Ishikawa (cell line): ENCODE data around the gene SCN3B.
A peak's percentile ranks its signal among the peaks of the same experiment; 100 is the strongest.

ENCODE experiments used
- CEBPB ChIP-seq: IDR thresholded peaks from 2 replicates; pipeline ENCODE4 v1.6.1; 2012
- CREB1 ChIP-seq: IDR thresholded peaks from 2 replicates; pipeline ENCODE4 v1.6.1; 2012; ENCODE audit warnings: low read depth
- EGR1 ChIP-seq: IDR thresholded peaks from 2 replicates; pipeline ENCODE4 v1.6.1; 2012
- EP300 ChIP-seq: IDR thresholded peaks from 2 replicates; pipeline ENCODE4 v1.6.1; 2012; ENCODE audit warnings: borderline replicate concordance
- FOXM1 ChIP-seq: IDR thresholded peaks from 2 replicates; pipeline ENCODE4 v1.6.1; 2012; ENCODE audit warnings: low read depth, borderline replicate concordance
- MAX ChIP-seq: IDR thresholded peaks from 2 replicates; pipeline ENCODE4 v1.6.1; 2012
- NFIC ChIP-seq: IDR thresholded peaks from 2 replicates; pipeline ENCODE4 v1.6.1; 2012
- RAD21 ChIP-seq: IDR thresholded peaks from 2 replicates; pipeline ENCODE4 v1.6.1; 2012; ENCODE audit warnings: low read depth
- REST ChIP-seq: IDR thresholded peaks from 2 replicates; pipeline ENCODE4 v1.6.1; 2012; ENCODE audit warnings: low read depth, mild to moderate bottlenecking
- TAF1 ChIP-seq: IDR thresholded peaks from 2 replicates; pipeline ENCODE4 v1.6.1; 2012; ENCODE audit warnings: low read depth, mild to moderate bottlenecking
- TCF12 ChIP-seq: IDR thresholded peaks from 2 replicates; pipeline ENCODE4 v1.6.1; 2012; ENCODE audit warnings: low read depth
- TEAD4 ChIP-seq: IDR thresholded peaks from 2 replicates; pipeline ENCODE4 v1.6.1; 2012
- USF1 ChIP-seq: IDR thresholded peaks from 2 replicates; pipeline ENCODE4 v1.6.1; 2012
- YY1 ChIP-seq: IDR thresholded peaks from 2 replicates; pipeline ENCODE4 v1.6.1; 2012; ENCODE audit warnings: low read depth
- ZBTB7A ChIP-seq: IDR thresholded peaks from 2 replicates; pipeline ENCODE4 v1.6.1; 2012; ENCODE audit warnings: low read depth

The SCN3B gene

GRCh38 chr11:123653827-123654565 is 428 bp downstream of the SCN3B start:
- peak; percentile 96 for TF ChIP-seq REST
- TF ChIP-seq ZBTB7A: peak; percentile 59; the same call in 1 of the 2 replicates
- TF ChIP-seq CEBPB: no peak

DNA sequence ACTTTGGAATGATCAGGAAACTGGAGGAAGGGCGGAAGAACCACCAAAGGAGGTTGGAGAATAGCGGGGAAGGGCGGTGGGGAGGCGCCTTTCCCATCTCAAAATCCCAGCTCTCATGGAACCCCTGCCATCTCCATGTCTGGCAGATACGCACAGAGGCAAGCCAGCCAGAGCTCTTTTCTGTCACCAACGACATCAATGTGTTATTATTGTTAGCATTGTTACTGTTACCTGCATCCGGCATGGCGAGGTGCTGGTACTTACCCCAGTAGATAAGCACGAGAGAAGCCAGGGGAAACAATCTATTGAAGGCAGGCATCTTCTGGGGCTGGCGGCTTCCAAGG is 969 bp downstream of the SCN3B start:
- no peak for TF ChIP-seq USF1
- no peak for TF ChIP-seq NFIC
- TF ChIP-seq EP300: no peak
- TF ChIP-seq CREB1: no peak
- no peak for TF ChIP-seq CEBPB
- TF ChIP-seq TAF1: no peak
- TF ChIP-seq ZBTB7A: no peak

DNA sequence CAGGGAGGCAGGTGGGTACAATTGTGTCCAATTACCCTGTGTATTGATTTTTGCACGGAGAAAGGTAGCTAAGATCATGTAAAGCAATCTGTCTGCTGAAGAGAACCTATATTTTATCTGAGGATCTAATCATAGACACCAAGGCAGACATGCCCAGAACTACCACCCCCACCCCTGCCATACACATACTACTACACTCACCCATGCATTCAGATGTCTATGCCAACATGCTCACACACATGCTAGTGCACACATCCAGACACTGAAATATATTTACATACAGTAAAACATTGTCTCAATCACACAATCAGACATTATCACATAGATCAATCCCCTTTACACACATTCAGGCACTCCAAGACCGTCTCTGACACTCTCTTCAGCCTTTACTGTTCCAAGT is 1.8 kb downstream of the SCN3B start:
- TF ChIP-seq REST (no peak), FOXM1 (no peak), EP300 (no peak), USF1 (no peak), CREB1 (no peak), TAF1 (no peak), EGR1 (no peak), YY1 (no peak), TEAD4 (no peak), RAD21 (no peak)

- TF ChIP-seq CEBPB (no peak), USF1 (no peak), TCF12 (no peak), MAX (no peak), TEAD4 (no peak), RAD21 (no peak), EGR1 (no peak), YY1 (no peak), REST (no peak), FOXM1 (no peak), TAF1 (no peak), NFIC (no peak), ZBTB7A (no peak), CREB1 (no peak), EP300 (no peak)
Observed at GRCh38 chr11:123650901-123651300, 3.5 kb downstream of the SCN3B start.
